ENCODE data around the gene ITGA3.

Gene ITGA3

DNA sequence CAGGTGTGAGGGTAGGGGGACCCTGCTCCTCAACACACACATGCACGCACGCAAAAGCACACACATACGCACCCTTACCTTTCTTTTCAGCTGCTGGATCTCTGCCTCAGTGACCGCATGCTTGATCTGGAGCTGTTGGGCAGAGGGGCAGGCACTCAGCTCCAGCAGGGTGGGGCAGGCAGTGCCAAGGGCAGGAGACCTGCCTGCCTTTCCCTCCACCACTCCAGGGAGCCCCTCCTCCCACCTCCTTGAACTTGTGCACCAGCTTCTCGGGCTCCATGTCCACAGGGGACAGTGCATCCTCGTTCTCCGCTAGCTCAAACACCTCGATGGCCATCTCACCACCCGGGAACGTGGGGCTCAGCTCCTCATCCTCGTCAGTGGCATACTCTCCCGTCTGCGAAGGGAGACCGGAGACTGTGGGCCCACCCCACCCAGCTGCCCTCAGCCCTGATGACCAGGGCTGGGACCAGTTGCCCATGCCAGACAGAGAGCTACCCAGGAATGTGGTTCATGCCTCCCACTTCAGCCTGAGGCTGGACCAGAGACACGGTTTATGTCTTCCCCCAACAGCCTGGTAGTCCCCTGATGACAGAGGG lies 83.4 kb downstream of the ITGA3 start:
- no peak for DNase-seq (ENCODE audit: insufficient read length, low spot score)
- FAIRE-seq, result no peak
- no peak for TF ChIP-seq POLR2A (IDR thresholded peaks at IDR 0.05; ENCODE audit: low read depth, low read length)
